HepG2 (cell line): ENCODE measurements around the gene ITPR1. TPM values are rescaled to one million over a fixed set of nuclear protein-coding genes. Genes with fewer than 3 reads are reported as not detected.

Experiments used
- AHR ChIP-seq: IDR thresholded peaks from 2 replicates; pipeline ENCODE4 v1.6.1; 2018; ENCODE audit warnings: missing genetic modification reagents, missing compliant biosample characterization
- ARID3A ChIP-seq: IDR thresholded peaks from 2 replicates; pipeline ENCODE4 v1.6.1; 2012; ENCODE audit warnings: low read depth, low read length, improper control_type of control experiment
- ARNT2 ChIP-seq: sonication (generic); formaldehyde crosslinking; IDR thresholded peaks from 2 replicates; pipeline ENCODE4 v1.8.0; 2022; ENCODE audit warnings: mild to moderate bottlenecking, low read depth, missing genetic modification reagents, moderate library complexity
- ELF3 ChIP-seq: IDR thresholded peaks from 2 replicates; pipeline ENCODE4 v1.6.1; 2016; ENCODE audit warnings: missing genetic modification reagents, missing compliant biosample characterization
- FOXA1 ChIP-seq, 2 experiments: fragments of 450-650 bp in 1 of 2; sonication (generic) in 1 of 2; formaldehyde crosslinking in 1 of 2; IDR thresholded peaks; 2 replicates each; pipeline versions ENCODE4 v1.4.0 to v1.6.1; 2016 to 2020; ENCODE audit warnings: missing genetic modification reagents in 1 of 2
- FOXP4 ChIP-seq: sonication (generic); formaldehyde crosslinking; IDR thresholded peaks from 2 replicates; pipeline ENCODE4 v1.4.0; 2020; ENCODE audit warnings: missing genetic modification reagents
- GATAD1 ChIP-seq: IDR thresholded peaks from 2 replicates; pipeline ENCODE4 v1.6.1; 2016; ENCODE audit warnings: missing genetic modification reagents, missing compliant biosample characterization
- KMT2A ChIP-seq: sonication (generic); formaldehyde crosslinking; IDR thresholded peaks from 2 replicates; pipeline ENCODE4 v1.4.0; 2020; ENCODE audit warnings: missing genetic modification reagents
- LCORL ChIP-seq, 2 experiments: fragments of 450-650 bp in 1 of 2; sonication (generic) in 1 of 2; formaldehyde crosslinking in 1 of 2; IDR thresholded peaks; 2 replicates each; pipeline versions ENCODE4 v1.5.0 to v1.6.1; 2017 to 2020; ENCODE audit warnings: antibody characterized with exemption in 1 of 2, missing genetic modification reagents in 1 of 2
- MEIS1 ChIP-seq: sonication (generic); formaldehyde crosslinking; IDR thresholded peaks from 2 replicates; pipeline ENCODE4 v1.9.0; 2021; ENCODE audit warnings: mild to moderate bottlenecking, missing genetic modification reagents, moderate library complexity, borderline replicate concordance
- MYPOP ChIP-seq: sonication (generic); formaldehyde crosslinking; IDR thresholded peaks from 2 replicates; pipeline ENCODE4 v1.8.1; 2023; ENCODE audit warnings: mild to moderate bottlenecking, moderate library complexity, missing genetic modification reagents
- NR2F6 ChIP-seq, 2 experiments: IDR thresholded peaks; 2 replicates each; pipeline ENCODE4 v1.6.1; 2016; ENCODE audit warnings: antibody characterized with exemption in 1 of 2, mild to moderate bottlenecking in 1 of 2
- SOX5 ChIP-seq: IDR thresholded peaks from 2 replicates; pipeline ENCODE4 v1.6.1; 2016; ENCODE audit warnings: borderline replicate concordance
- TBX2 ChIP-seq: sonication (generic); formaldehyde crosslinking; IDR thresholded peaks from 2 replicates; pipeline ENCODE4 v1.5.0; 2020; ENCODE audit warnings: missing genetic modification reagents, mild to moderate bottlenecking, borderline replicate concordance
- TCF7L2 ChIP-seq: IDR thresholded peaks from 2 replicates; pipeline ENCODE4 v1.6.1; 2011; ENCODE audit warnings: mild to moderate bottlenecking, low read depth, low read length, moderate library complexity
- TEAD3 ChIP-seq: optimal IDR thresholded peaks from 2 replicates; pipeline ENCODE3; 2016; ENCODE audit warnings: borderline replicate concordance
- ZMYM2 ChIP-seq: sonication (generic); formaldehyde crosslinking; IDR thresholded peaks from 2 replicates; pipeline ENCODE4 v1.8.0; 2022; ENCODE audit warnings: mild to moderate bottlenecking, missing genetic modification reagents
- ZNF143 ChIP-seq: sonication (generic); formaldehyde crosslinking; IDR thresholded peaks from 2 replicates; pipeline ENCODE4 v1.4.0; 2020; ENCODE audit warnings: missing genetic modification reagents
- ZNF160 ChIP-seq: sonication (generic); formaldehyde crosslinking; IDR thresholded peaks from 2 replicates; pipeline ENCODE4 v1.8.0; 2022; ENCODE audit warnings: mild to moderate bottlenecking, inconsistent platforms, missing genetic modification reagents
- ZNF605 ChIP-seq: sonication (generic); formaldehyde crosslinking; IDR thresholded peaks from 2 replicates; pipeline ENCODE4 v1.8.0; 2022; ENCODE audit warnings: mild to moderate bottlenecking, missing genetic modification reagents
- polyA plus RNA-seq, 8 experiments: library from polyadenylated mRNA; depleted of rRNA in 3 of 8; stranded (reverse) in 7 of 8; unstranded in 1 of 8; fragments of >200 nt; fragmentation: Illumina TruSeq in 4 of 8; extraction: Trizol in 4 of 8; gene quantifications; 2 replicates each; pipeline versions ENCODE4 v1.2.1 to v1.2.3, GENCODE V29; 2011 to 2016; ENCODE audit warnings: low read depth in 4 of 8, missing spikeins in 1 of 8, mixed read lengths in 1 of 8; ENCODE audit not compliant: insufficient read depth in 1 of 8
- total RNA-seq, 5 experiments: library from RNA; depleted of rRNA; stranded (reverse); fragments of >200 nt; fragmentation: Illumina TruSeq; extraction: Trizol; gene quantifications; 2 replicates each; pipeline ENCODE4 v1.2.3, GENCODE V29; 2016; ENCODE audit warnings: low read depth in 1 of 5
- TF ChIP-seq, protein P1 (sequence below): IDR thresholded peaks from 2 replicates; pipeline ENCODE4 v1.6.1; 2016
- TF ChIP-seq, protein P2 (sequence below): sonication (generic); formaldehyde crosslinking; IDR thresholded peaks from 2 replicates; pipeline ENCODE4 v1.4.0; 2020; ENCODE audit warnings: missing genetic modification reagents

Gene ITPR1
- total and polyA plus RNA-seq, 2 of the 13 experiments (the other 11 are each of a cell fraction or from before 2014, with no cell fraction given): 10.0 to 11.4 TPM

DNA sequence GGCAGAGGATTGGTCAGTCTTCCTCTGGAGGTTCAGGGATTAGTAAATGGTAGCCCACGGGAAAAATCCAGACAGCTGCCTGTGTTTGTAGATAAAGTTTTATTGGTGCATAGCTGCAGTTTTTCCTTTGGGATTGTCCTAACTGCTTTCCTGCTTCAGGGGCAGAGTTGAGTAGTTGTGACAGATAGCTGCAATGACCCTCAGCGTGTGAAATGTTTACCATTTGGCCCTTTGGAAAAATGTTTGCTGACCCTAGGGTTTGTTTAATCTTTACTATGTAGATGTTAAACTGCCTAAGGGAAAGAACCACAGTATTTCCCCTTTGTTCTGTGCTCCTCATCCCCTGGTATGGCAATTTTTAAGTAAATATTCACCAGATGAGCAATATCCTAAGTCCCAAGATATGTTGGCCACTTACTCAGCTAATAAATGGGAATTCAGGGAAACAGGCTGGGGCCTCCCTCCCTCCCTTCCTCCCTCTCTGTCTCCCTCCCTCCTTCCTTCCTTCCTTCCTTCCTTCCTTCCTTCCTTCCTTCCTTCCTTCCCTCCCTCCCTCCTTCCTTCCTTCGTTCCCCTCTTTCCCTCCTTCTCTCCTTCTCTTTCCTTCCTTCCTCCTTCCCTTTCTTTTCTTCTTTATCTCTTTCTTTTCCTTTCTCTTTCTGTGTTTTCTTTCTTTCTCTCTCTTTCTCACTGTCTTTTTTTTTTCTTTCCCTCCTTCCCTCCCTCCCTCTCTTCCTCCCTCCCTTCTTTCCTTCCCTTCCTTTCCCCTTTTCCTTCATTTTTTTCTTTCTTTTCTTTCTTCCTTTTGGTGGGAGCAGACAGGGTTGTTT lies 251.5 kb downstream of the ITPR1 start (continued):
- TF ChIP-seq MYPOP (CRISPR knock-in tag): peak; percentile 60; the same call in 1 of the 2 replicates
- TF ChIP-seq FOXA1 (IDR thresholded peaks at IDR 0.05): no peak
- TF ChIP-seq FOXA1 (CRISPR knock-in tag; IDR thresholded peaks at IDR 0.05): peak; percentile 26; the same call in 1 of the 2 replicates
- TF ChIP-seq, protein P1, sequence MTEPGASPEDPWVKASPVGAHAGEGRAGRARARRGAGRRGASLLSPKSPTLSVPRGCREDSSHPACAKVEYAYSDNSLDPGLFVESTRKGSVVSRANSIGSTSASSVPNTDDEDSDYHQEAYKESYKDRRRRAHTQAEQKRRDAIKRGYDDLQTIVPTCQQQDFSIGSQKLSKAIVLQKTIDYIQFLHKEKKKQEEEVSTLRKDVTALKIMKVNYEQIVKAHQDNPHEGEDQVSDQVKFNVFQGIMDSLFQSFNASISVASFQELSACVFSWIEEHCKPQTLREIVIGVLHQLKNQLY: 0 out of 2 replicates have a peak, but pooled peaks have one; percentile 37
- TF ChIP-seq ARNT2 (CRISPR knock-in tag): peak; percentile 71; the same call in 1 of the 2 replicates
- TF ChIP-seq, protein P2, sequence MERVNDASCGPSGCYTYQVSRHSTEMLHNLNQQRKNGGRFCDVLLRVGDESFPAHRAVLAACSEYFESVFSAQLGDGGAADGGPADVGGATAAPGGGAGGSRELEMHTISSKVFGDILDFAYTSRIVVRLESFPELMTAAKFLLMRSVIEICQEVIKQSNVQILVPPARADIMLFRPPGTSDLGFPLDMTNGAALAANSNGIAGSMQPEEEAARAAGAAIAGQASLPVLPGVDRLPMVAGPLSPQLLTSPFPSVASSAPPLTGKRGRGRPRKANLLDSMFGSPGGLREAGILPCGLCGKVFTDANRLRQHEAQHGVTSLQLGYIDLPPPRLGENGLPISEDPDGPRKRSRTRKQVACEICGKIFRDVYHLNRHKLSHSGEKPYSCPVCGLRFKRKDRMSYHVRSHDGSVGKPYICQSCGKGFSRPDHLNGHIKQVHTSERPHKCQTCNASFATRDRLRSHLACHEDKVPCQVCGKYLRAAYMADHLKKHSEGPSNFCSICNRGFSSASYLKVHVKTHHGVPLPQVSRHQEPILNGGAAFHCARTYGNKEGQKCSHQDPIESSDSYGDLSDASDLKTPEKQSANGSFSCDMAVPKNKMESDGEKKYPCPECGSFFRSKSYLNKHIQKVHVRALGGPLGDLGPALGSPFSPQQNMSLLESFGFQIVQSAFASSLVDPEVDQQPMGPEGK (CRISPR knock-in tag): peak; percentile 47; the same call in 1 of the 2 replicates
- peak; percentile 51; the same call in 1 of the 2 replicates for TF ChIP-seq MEIS1 (CRISPR knock-in tag)
- TF ChIP-seq LCORL (IDR thresholded peaks at IDR 0.05): no peak
- peak; percentile 82; the same call in 1 of the 2 replicates for TF ChIP-seq LCORL (CRISPR knock-in tag; IDR thresholded peaks at IDR 0.05)
- TF ChIP-seq ZMYM2 (CRISPR knock-in tag): 0 out of 2 replicates have a peak, but pooled peaks have one; percentile 15
- peak; percentile 24; the same call in 1 of the 2 replicates for TF ChIP-seq ARID3A
- TF ChIP-seq ZNF143: no peak
- peak; percentile 89 for TF ChIP-seq FOXP4
- peak; percentile 46; the same call in 1 of the 2 replicates for TF ChIP-seq ZNF605 (CRISPR knock-in tag)
- TF ChIP-seq KMT2A: no peak
- TF ChIP-seq GATAD1 (CRISPR knock-in tag): peak; percentile 16; the same call in 1 of the 2 replicates
- TF ChIP-seq SOX5 (CRISPR knock-in tag): peak; percentile 93
- TF ChIP-seq NR2F6 (IDR thresholded peaks at IDR 0.05): peak; percentile 88
- peak; percentile 78 for TF ChIP-seq NR2F6 (CRISPR knock-in tag; IDR thresholded peaks at IDR 0.05)
- no peak for TF ChIP-seq AHR (CRISPR knock-in tag)
- peak; percentile 93 for TF ChIP-seq TBX2
- TF ChIP-seq TEAD3 (CRISPR knock-in tag): peak; percentile 79
- TF ChIP-seq TCF7L2: no peak
- TF ChIP-seq ZNF160 (CRISPR knock-in tag): no peak
- TF ChIP-seq ELF3 (CRISPR knock-in tag): peak; percentile 71
